GM19372 (cell line): ENCODE data around the gene PRSS50.

Experiments
- ATAC-seq: cut with Tn5 transposase; IDR thresholded peaks from one replicate; pipeline ENCODE4 v1.9.1; 2021; ENCODE audit warnings: mild to moderate bottlenecking, low read depth, moderate library complexity; ENCODE audit not compliant: unreplicated experiment

PRSS50 gene

DNA sequence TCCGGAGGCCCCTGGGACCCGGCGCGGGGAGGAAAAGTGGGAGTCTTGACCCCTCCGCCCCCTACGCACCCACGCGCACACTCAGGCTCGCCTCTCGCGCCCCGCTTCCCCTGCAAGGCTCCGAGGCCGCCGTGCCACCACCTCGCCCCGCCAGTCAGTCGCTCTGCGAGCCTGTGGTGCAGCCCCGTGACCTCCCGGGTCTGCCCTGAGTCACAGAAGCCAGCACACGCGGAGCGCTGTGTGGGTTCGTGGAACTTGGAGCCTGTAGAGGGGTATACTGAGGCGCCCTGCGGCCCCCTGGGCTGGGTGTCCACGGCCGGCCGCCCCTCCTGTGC, 23.8 kb downstream of the PRSS50 start:
- no peak for ATAC-seq

DNA sequence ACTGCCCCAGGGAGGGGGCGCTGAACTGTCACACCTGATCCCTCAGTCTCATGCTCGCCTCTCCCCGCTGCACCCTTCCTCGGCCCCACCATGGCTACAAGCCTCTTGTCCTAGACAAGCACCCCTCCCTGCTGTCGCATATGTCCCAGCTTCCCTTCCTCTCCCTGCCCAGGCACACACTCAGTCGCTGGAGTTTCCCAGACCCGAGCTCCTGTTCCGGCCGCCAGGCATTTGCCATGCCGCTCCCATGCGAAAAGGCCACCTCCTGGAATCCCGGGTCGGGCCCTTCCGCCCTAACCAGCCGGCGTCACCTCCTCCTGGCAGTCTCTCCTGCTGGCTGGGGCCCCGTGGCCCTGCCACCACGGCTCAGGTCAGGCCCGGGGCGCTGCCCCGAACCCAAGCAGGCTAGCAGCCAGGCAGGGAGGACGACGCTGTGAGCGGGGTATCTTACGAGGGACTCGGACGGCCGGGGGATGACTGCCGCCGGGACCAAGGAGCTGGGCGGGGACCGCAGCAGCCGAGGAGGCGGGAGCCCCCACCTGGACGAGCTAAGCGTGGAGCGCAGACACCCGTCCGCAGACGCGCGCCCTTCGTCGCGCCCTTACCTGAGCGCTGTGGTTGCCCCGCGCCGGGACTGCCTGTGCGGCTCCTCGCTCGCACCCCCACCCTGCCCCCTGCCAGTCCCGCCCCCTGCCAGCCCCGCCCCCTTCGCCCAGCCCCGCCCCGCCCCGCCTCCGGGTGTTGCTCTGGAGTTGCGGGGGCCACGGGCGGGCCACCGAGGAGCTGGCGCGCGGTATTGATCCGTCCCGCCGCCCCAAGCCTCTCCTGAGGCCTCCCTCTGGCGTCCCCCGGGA, 24.4 kb downstream of the PRSS50 start, which contains the start of gene ALS2CL:
ALS2CL (minus strand) TSS at position 642 of the 854 bp plus-strand sequence. CDS start 4,239 bp downstream, outside the sequence.
- no peak for ATAC-seq

DNA sequence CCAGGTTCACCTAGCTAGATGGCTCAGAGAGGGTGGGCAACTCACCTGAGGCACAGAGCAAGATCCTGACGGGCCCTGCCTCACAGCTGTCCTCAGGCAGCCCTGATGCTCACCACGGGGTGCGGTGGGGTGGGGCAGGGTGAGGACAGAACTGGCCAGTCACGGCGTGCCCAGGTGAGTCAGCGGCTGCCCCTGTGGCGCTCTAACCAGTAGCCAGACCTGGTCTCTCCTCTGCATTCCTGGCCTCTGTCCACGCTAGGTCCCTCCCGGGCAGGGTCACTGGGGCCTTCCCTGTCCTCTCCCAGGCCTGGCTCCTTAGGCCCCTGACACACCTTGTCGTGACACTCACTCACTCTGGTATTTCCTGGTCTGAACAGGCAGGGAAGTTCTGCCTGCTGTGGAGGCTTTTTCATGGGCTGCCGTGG, 25.1 kb downstream of the PRSS50 start:
- no peak for ATAC-seq

DNA sequence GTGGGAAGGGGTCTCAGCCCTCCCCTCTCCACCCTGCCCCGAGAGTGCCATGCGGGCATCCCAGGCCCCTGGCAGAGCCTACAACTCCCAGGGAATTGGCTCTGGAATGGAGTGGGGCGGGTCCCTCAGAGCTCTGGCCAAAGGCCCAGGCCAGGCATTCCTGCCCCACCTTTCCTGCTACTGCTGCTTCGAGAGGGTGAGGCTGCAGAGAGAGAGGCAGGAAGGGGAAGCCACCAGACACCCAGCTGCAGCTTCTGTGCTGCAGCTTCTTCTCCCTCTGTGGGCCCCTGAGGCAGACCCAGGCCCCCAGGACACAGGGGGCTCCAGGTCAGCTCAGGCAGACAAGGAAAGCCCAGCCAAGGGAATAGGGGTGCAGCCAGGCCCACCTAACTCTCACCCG, 26.9 kb downstream of the PRSS50 start:
- no peak for ATAC-seq

DNA sequence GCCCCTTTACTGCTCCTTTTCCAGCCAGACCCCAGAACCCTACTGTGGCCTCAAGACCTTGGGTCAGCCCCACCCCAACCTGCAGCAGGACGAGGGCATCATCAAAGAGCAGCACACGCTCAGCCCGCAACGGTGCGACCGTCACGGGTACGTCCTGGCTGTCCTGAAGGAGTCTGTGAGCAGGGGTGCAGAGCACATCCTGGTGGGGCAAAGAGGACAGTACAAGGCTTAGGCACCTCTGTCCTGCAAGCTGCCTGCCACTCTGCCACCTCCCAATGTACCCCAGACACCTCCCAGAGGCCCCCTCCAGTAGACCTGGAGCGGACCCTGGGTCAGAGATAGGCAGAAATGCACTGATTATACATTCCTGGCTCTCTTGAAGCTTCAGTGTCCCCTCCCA, 32.2 kb downstream of the PRSS50 start:
- ATAC-seq, result no peak

DNA sequence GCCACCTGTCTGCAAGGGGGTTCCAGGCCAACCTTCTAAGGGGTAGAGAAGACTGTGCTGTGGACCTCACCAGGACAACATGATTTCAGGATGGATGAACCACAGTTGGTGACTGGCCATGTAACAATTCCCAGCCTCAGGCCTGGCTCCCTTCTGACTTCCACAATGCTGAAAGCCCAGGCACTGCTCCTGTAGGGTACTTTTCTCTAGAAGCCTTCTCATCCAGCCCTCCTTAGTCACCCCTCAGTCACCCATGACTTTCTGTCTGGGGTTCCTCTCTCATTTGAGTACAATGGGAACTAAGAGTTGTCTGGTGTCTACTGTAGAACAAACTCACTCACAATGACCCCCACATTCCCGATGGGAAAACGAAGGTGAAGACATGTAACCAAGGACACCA, 32.8 kb downstream of the PRSS50 start:
- no peak for ATAC-seq

- no peak for ATAC-seq
Measured at GRCh38 chr3:46682974-46683373, 34.7 kb downstream of the PRSS50 start.

- ATAC-seq, result no peak
Measured at GRCh38 chr3:46681856-46682540, 35.7 kb downstream of the PRSS50 start.

DNA sequence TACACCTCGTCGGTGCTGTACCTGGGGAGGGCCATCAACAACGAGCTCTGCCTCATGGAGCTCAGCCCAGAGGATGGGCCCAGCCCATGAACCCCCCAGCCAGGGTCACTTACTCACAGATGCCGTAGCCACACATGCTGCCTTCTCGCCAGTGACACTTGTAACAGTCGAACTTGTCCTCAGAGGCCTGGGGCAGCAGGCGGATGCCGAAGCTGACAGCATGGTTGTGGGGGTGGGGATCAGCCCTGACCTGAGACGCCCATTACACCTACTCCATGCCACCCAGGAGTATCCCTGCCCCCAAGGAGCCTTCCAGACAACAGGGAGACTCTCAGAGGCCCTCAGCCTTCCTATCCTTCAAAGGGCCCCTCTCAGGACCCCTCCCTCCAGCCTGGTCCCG, 36.3 kb downstream of the PRSS50 start:
- no peak for ATAC-seq

GRCh38 chr3:46680298-46680826, 37.3 kb downstream of the PRSS50 start:
- no peak for ATAC-seq

DNA sequence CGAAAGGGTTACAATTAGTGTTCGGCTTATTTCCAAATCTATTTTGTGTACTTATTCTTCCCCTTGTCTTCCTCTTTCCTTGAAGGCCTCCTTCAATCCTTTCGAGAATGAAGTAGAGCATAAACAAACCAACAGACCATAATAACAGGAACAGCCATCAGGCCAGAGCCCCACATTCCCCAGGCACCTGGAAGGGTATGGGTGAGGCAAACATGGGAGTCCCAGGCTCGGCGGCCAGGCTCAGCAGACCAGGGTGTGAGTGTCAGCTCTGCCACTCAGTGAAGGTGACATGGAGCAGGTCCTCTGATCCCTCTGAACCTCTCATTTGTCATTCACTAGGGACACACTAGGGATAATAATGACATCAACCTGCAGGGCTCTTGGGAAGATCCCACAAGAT, 38.0 kb downstream of the PRSS50 start:
- ATAC-seq, result no peak

GRCh38 chr3:46678280-46678679, 39.4 kb downstream of the PRSS50 start:
- no peak for ATAC-seq

DNA sequence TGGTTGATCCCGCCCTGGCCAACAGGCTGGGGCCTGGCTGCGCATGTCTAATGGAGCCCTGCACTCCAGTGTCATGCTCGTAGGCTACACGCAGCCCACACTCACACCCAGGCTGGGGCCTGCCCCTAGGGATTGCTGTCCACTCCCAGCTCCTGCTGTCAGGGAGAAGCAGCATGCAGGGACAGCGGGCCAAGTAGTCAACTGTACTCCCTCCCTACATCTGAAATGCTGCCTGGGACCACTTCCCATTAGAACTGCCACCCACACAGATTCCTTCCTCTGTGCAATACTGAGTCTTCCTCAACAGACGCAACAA, 40.3 kb downstream of the PRSS50 start:
- no peak for ATAC-seq

DNA sequence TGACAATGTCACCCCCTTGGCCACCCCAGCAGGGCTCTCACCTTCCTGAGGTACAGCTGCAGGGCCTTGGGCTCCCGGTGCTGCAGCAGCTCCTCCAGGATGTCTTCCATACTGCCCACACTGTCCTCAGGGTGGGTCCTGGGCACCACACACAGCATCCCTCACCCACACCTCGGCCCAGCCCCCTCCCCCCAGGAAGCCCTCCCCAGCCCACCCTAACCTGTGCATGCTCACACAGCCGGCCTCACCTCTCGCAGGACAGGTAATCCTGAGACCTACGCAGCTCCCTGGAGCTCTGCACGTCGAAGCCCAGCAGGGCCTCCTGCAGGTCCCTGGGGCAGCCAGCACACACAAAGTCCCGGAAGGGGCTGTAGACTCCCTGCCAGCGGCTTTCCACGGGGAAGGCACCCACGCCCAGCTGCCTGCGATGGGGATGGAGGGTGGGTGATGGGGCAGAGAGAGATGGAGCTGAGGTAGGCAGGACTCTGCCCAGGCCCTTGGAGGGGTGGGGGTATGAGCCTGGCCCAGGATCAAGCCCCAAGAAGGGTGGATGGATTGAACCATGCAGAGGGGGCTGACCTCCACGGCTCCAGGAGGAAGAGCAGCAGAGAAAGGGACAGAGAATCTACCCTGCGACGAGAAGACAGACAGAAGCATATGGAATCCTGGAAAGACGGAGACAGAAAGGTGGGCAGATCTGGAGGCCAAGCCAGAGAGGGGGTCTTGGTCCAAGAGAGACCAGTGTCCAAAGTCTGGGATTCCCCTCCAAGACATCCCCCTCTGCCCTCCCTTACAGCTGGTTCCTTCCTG, 40.9 kb downstream of the PRSS50 start:
- no peak for ATAC-seq

GRCh38 chr3:46675843-46676567, 41.7 kb downstream of the PRSS50 start:
- ATAC-seq, result no peak

- ATAC-seq, result no peak
Measured at GRCh38 chr3:46675426-46675825, 42.2 kb downstream of the PRSS50 start.

- no peak for ATAC-seq
Measured at GRCh38 chr3:46674031-46674845, 43.4 kb downstream of the PRSS50 start.

DNA sequence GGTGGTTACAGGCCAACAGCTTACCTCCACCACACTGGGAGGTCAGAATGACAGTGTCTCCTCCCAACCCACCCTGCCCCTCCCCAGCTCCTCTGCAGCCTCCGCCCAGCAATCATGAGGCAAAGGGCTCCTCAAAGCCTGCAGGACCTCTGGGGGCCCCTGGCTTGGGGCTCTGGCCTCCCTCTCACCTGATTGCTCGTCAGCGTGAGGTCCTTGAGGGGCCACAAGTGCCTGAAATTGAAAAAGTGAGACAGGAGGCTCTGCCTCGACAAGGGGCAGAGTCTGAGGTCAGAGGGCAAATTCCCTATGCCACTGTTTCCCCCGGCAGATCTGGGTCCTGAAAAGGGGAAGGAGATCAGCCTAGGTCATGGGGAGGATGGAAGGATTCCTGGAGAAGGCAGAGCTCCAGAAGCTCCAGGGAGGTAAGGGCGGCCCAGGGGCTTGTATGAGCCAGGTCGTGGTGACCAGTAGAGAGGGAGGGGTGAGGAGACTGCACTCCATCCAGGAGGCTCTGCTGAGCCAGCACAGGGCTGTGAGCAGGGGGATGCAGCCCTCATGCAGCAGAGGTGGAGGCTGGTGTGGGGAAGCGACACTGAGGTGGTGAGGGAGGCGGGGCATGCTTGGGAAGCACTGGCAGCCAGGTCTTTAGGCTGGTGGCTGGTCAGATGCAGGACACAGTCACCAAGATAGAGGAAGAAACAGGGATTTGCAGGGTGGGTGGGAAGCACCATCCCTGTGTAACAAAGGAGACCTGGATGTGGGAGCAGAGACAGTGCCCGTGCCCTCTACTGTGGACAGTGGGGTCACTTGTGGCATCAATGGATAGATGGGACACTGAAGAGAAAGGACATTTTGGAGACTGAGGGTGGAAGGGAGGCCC, 44.3 kb downstream of the PRSS50 start:
- ATAC-seq, result no peak

GRCh38 chr3:46672349-46672695, 45.3 kb downstream of the PRSS50 start:
- no peak for ATAC-seq
